ENCODE measurements around the gene RTN4IP1.
"Not testable (repeated sequence)": the region's sequence is repeated elsewhere in the genome, so short reads cannot be mapped to it uniquely, and the experiment has no call there.

GRCh38 chr6:106627760-106628159 lies 1.5 kb downstream of the RTN4IP1 start:
- not testable (repeated sequence) for TF ChIP-seq CTCF, POLR2A, POLR2AphosphoS5 (IDR thresholded peaks at IDR 0.05)

Measured in breast epithelium (tissue), 3 donors.